IPS DF 19.7 (cell line): Measurements from ENCODE around the gene RAB3A.
"Not testable (repeated sequence)": the region's sequence is repeated elsewhere in the genome, so short reads cannot be mapped to it uniquely, and the experiment has no call there.

Experiments
- DNase-seq: peaks from one replicate; pipeline ENCODE4 v3.0.0-alpha.2; 2013; ENCODE audit warnings: low read depth, low spot score

Gene RAB3A

DNA sequence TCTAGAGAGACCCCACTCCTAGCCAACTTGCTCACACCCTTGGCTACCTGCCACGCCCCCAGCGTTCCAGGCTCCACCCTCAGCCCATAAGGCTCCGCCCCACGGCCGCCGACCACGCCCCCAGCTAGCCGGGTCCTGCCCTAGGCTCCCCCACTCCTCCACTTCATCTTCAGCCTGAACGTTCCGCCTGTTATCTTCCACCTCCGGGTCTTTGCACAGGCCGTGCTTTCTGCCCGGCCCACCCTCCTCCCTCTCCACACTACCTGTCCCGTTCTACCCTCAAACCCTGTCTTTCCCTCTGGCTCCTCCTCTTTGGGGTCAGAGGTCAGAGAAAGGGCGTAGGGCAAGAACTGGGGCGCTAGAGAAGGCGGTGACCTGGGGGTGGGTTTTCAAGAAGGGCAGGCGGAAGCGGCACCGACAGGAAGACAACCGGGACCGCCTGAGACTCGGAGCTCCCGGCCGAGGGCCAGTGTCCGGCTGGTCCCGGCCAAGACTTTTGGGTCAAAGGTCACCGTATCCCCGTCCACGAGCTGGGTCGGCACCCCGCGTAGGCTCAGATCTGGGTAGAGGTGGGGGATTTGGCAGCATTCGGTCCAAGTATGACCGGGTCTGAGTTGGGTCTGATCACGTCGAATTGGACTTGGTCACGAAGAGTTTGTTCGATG lies 20.1 kb upstream of the RAB3A start:
- no peak for DNase-seq

DNA sequence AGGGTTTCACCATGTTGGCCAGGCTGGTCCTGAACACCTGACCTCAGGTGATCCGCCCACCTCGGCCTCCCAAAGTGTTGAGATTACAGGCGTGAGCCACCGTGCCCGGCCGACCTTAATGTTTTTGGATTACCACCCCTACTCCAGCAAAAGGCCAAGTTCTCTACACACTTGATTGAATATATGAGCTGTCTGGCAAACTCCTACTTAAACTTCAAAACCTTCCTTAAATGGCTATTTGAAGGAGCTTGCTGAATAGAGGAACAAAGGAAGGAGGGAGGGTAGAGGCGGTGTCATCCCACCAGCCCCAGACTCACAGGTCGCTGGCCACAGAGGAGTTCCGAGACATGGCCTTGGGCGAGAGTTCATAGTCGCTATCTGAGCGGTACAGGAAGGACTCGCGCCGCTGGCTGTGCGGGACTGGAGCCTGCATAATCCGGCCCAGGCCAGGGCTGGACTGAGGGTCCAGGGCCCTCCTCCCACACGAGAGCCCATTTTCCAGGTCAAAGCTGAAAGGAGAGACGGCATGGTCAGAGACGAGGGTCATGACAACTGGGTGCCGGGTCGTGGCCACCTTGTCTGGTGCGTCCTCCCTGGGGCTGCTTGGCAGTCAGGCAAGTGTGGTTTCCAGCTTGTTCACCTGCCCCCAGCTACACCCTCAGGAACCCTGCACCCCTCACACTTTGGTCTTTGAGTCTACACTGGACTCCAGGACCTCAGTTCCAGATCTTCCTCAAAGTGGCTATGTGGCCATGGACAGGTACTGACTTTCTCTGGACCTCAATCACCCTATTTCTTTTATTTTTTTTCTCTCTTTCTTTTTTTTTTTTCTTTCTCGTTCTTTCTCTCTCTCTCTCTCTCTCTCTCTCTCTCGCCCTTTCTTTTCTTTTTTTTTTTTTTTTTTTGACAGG lies 18.2 kb upstream of the RAB3A start:
- DNase-seq = no peak

DNA sequence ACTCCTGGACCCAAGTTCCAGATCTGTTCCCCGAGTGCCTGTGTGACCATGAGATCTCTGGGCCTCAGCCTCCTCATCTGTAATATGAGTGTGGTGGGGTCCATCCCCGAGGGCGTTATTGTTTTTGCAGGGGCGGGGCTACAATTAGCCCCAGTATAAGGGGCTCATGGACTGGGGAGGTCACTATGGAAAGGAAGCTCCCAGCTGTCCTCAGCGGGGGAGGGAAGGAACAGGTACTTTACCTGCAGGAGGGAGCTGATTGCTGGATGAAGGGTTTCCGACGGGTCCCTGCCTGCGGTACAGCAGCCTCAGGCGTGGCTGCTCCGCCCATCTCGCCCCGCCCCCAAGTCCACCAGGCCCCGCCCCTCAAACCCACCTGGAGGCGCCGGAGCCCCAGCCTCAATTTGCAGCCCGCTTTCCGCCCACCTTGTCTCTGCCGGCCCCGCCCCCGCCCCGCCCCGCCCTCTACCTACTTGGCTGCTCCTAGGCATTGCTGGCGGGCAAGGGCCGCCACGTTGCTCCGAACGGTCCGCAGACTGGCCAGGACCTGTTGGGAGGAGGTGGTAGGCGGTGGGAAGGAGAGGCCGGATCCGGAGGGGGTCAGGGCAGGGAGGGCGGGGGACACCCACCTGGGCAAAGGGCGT lies 16.9 kb upstream of the RAB3A start:
- no peak for DNase-seq

DNA sequence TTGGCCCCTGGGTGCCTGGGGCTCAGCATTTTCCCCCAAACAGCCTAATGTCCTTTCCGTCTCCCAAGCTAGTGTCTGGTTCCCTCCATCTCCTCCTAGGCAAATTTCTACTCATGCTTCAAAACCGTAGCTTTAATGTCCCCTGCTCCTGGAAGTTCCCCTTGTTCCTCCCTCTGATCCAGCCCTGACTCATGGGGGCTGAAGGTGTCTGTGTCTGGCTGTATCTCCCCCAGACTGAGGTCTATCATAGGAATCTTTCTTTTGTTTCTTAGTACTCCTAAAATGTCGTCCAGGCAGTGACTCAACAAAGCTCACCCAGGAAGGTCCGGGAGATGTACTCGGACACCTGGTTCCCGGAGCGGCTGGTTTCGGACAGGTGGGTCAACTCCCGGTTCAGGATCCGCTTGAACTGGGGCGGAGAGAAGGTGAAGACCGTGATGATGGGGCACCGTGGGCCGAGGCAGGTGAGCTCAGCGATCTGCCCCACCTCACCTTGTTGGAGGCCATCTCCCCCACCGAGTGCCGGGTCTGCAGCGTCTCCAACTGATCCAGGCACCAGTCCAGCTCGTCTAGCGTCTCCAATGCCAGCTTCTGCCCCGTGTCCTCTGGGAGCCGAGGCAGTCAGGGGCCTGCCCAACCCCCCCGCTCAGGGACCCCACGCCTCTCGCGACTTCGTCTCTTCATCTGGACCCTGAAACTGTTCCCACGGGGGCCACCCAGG lies 16.2 kb upstream of the RAB3A start:
- no peak for DNase-seq

DNA sequence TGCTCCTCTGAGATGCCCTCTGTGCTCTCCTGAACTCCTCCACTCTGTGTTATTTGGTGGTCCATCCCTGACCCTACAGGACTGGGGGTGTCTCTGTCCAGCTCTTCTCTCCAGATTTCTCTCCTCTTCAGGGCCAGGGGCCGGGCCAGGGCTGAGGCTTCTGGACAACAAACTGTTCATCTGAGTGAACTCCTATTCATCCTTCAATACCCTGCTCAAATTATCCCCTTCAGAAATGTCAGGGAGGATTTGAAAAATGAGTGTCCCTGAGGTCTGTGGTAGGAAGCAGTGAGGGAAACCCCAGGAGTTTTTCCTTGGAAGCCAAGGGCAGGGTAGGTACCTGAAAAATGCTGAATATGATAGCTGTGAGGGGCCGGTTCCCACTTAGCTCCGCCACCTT lies 14.8 kb upstream of the RAB3A start:
- no peak for DNase-seq

DNA sequence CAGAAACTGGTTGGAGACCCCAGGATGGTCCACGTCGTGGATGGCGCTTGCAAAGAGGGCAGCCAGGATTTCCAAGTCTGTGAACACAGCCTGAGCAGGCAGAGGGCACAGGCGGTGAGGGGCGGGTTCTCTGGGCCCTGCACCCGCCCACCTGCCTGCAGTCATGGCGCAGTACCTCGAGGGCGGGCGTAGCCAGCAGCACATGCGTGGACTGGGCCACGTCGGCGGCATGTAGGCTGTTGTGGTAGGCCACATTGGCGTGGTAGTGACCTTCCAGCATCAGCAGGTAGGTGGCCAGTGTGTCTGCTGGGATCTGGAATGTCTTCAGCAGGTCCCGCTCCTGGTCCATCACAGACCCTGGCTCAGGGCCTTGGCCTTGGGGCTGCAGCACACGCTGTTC lies 14.3 kb upstream of the RAB3A start:
- DNase-seq = no peak

DNA sequence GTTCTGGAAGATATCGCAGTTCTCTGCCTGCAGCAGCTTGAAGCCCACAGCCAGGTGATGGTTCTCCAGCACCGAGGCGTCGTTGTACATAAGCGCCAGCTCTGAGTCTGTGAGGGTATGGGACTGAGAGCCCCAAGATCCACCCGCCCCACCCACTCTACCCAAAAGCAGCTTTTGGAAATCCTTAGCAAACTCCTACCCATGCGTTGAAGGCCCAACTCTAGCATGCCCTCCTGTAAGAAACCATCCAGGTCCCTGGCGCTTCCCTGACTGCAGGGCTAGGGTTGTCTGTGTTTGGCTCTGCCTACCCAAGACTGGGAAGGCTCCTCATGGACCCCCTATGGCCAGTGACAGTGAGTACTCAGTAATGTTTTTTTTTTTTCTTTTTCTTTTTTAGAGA lies 12.9 kb upstream of the RAB3A start:
- no peak for DNase-seq

DNA sequence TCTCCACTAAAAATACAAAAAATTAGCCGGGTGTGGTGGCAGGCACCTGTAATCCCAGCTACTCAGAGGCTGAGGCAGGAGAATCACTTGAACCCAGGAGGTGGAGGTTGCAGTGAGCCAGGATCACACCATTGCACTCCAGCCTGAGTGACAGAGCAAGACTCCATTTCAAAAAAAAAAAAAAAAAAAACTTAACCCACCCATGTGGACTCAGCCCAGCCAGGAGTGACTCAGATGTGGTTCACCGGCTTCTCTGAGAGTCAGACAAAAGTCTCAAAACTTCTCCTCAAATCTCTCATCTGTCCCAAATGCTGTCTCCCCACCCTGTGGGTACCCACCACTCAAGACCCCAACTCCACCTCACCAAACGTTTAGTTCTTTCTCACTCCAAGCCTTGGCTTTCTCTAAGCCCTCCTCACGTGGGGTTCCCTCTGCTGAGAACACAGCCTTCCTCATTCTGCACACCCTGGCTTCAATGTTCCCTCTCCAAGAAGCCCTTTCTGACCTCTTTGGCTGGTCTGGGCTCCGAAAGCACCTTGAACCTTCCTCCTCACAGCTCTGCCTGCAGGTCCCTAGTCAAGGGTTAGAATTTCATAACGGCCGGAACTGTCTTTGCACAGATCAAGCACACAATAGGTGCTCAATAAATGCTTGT lies 11.1 kb upstream of the RAB3A start:
- DNase-seq = no peak

DNA sequence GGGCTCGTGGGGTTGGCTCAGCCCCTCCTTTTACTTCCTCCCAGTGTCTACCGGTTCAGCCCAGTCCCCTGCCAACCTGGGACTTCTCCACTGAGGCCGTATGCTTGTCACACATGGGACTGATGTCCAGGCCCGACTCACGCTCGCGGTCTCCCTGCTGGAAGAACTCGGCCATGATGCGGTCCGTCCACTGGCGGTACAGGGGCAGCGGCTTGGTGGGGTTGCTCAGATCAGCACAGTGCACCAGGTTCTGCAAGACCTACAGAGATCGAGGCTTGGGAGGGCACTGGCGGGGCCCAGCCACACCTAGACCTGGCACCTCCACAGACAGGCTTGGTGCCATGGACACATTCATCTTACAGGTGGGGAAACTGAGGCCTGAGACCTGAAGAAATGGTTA lies 7.8 kb upstream of the RAB3A start:
- DNase-seq = no peak

DNA sequence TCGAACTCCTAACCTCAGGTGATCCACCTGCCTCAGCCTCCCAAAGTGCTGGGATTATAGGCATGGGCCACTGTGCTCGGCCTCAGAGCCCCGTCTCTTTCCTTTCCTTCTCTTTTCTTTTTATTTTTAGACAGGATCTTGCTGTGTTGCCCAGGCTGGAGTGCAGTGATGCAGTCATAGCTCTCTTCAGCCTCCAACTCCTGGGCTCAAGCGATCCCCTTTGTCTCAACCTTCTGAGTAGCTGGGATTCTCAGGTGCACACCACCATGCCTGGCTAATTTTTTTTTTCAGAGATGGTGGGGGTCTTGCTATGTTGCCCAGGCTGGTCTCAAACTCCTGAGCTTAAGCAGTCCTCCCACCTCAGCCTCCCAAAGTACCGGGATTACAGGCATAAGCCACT lies 6.1 kb upstream of the RAB3A start:
- DNase-seq = not testable (repeated sequence)

DNA sequence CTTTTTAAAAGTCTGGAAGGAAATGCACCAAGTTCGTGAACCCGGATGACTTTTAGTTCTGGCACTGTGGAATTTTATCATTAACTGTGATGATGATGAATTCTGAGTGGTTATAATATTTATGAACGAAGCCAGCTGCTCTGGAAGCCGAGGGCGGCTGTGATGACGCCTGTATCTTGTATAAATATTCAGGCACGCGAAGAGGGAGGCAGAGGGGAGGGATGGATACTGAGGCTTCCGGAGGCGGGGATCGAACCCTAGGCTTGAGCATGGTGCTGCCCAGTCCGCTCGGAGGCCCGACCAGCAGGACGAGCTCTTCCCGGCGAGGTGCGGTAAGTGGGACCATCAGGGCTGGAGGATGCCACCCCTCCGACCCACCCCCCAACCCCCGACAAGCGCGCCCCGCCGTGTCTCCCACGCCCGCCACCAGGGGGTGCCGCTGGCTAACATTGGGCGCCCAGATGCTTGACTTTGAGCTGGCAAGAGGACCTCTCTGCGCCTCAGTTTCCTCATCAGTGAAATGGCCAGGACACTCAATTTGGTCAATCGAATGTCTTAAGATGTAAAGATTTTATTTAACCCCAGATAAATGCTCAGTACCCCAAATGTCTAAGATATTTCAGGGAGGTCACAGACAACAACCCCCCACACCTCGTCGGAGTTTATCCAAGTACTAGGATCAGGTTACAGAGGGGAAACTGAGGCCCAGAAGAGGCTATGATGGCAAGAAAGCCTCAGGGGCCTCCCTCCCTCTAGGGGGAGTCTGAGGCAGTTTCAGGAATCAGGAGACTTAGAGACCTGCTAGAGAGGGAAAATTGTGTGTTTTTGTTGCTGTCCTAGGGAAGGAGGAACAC lies 4.5 kb upstream of the RAB3A start:
- DNase-seq = no peak

DNA sequence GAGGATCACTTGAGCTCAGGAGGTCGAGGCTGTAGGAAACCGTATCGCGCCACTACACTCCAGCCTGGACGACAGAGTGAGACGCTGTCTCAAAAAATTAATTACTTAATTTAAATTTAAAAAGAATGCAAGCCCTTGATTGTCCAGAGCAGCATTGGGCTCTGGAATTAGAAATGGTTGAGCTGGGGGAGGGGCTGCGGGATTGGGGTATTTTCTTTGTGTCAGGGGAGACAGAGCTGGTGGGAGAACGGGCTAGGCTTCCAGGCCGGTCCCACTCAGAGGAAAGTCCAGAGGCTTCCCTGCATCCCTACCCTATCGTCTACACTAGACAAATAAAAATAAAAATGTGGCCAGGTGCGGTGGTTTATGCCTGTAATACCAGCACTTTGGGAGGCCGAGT lies 2.2 kb upstream of the RAB3A start:
- no peak for DNase-seq

DNA sequence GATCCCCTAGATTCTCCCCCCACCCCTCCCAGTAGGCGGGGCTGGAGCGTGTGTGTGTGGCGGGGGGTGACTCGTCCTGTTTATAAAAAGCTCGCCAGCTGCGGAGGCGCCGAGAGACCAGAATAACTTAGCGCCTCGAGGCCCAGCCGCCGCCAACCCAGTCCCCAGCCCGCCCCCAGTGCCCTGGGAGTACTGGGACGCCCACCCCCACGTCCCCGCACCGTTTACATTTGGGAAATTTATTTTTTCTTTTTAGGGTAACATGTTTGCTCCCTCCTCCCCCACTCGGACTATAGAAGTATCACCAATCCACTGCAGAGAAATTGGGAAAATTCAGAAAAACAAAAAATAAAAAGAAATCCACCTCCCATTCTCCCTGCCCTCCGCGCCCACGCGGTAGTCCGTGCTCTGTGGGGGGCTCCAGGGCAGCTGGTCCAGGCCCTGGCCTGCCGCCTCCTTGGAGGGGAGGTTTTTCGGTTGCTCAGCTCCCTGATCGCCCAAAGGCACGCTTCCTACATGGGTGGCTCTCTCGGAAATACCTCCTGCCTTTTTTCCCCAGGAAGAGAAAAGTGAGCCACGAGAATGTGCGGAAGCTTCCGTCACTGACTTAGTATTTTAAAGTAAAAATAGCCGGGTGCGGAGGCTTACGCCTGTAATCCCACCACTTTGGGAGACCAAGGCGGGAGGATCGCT lies 1.5 kb upstream of the RAB3A start:
- no peak for DNase-seq

DNA sequence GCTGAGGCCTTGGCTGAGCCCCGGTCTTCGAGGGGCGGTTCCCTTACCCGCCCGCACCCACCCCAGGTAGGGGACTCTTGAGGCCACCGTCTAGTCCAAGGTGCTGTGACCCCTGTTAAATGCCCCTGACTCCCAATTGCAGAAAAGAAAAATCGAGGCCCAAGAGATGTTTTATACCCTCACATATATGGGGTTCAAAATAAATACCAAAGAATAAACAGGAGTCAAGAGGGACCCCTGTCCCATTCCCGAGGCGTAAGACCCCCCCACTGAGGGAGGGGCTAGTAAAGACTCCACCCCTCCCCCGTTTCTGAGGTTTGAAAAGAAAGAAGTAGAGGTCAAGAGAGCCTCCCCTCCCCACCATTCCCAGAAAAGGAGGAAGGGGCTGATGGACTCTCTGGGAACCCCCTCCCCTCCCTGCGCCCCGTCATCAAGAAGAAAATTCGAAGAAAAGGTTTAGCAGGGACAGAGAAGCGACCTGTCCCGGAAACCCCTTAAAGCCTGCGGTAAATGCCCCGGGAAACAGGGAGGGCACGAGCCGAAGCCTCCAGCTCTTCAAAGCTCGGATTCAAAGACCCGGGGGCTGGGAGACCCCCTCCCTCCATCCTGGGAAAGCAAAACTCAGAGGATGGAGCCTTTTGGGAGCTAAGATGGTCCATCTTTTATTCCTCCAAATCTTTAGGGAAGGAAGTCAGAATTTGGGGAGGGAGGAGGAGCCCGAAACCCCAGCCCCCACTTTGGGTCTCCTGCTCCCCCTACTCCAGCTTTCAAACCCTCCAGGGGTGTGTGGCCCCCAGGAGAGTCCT lies 755 bp upstream of the RAB3A start:
- no peak for DNase-seq

DNA sequence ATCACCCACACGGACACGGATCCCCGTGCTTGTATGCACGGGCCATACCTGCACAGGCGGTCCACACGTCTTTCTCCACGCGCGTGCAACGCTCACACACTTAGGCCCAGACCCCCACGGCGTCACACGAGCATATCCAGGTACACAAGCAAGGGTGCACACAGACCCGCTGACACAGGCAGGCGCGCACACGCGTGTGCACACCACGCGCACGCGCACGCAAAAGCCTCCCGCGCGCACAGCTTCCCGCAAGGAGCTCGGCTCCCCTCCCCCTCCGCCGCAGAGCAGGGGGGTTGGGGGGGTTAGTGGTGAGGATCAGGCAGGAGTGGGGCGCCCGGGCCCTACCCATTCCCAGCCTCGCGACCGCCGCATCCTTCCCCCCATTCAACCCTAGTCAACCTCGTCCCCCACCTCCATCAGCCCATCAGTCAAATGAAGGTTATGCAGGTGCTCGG lies 407 bp downstream of the RAB3A start:
- DNase-seq = no peak

DNA sequence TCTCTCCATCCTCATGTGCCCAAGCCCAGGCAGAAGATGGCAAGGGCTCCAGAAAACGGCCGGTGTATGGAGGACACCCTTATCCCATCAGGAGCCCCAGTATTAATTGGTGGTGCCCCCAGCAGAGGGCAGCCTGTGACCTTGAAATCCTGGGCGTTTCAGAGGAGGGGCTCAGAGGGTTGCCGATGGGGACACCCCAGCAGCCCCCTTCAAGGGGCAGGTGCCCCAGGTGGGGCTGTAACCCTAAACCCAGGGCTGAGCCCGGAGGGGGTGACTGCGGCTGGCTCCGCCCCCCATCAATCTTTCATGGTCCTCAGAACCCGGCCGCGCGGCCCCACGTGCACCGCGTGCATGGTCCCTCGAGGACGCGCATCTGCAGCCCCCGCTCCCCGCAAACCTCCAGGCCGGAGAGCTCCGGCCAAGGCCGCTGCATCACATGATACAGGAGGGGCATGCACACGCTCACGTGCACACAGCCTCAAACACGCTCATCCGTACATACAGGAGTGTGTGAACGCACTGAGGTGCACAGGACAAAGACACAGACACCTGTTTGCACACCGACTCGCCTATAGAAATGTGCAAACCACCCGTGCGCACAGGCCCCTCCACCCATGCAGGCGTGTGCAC lies 949 bp downstream of the RAB3A start:
- DNase-seq = no peak

DNA sequence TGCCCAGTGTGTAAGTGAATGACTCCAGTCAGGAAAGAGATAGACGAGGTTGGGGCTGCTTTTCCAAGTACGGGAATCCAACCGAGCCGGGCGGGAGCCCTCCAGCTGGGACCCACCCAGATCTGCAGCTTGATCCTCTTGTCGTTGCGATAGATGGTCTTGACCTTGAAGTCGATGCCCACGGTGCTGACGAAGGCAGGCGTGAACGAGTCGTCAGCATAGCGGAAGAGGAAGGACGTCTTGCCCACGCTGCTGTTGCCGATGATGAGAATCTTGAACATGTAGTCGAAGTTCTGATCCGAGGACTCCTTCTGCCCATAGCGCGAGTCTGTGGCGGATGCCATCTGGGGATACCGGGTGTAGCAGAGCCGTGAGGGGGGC lies 1.5 kb downstream of the RAB3A start:
- DNase-seq = no peak

DNA sequence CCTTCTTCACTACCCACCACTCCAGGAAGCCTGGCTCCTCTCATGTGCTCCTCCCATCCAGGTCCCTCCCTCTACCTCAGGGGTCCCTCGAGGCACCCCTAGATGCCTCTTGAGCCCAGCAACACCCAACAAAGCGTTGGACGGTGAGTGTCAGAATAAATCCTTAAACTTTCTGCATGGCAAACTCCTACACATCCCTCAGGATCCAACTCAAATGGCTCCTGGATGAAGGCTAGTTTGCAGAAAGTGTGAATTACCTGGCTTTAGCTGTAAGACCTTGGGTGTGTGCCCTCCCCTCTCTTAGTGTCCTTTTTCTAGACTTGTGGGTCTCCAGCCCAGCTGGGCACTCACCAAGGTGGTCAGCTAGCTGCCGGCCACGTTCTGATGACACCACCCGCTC lies 5.5 kb downstream of the RAB3A start:
- DNase-seq = no peak

DNA sequence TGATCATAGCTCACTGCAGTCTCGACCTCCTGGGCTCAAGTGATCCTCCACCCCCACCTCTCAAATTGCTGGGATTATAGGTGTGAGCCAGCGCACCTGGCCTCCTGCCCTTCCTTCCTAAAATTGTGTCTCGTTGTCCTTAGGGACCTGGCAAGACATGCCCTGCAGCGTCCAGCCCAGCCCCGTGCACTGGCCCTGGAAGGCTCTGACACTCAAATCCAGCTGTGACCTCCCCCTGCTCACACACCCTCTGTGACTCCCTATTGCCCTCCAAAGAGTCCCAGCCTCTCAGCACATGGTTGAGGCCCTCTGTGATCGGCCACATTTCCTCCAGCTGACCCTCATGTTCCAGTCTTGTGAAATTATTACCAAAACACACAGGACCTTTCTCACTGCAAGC lies 5.9 kb downstream of the RAB3A start:
- DNase-seq = no peak
